ENCODE measurements around the gene PLXNA2.

The PLXNA2 gene

DNA sequence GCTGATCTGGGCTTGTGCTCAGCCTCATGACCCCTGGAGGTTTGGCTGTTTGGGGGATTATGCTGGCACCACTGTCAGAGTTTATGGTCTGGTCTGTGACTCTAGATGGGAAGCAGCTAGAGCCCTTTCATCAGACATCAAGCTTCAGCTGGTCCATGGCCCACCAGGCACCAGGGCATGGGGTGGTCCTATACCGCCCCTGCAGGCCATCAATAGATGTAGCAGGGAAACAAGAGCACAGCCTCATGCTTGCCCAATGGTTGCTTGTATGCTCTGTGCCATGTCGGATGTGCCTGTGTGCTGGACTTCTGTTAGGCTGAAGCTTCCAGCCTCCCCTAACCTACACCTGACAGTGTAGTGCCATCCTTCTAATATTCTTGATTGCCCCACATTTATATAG lies 262.2 kb downstream of the PLXNA2 start:
- DNase-seq (ENCODE audit: low read depth, low spot score): no peak

- no peak for DNase-seq (ENCODE audit: low read depth, low spot score)
Measured at GRCh38 chr1:207978441-207978840, 265.7 kb downstream of the PLXNA2 start.

DNA sequence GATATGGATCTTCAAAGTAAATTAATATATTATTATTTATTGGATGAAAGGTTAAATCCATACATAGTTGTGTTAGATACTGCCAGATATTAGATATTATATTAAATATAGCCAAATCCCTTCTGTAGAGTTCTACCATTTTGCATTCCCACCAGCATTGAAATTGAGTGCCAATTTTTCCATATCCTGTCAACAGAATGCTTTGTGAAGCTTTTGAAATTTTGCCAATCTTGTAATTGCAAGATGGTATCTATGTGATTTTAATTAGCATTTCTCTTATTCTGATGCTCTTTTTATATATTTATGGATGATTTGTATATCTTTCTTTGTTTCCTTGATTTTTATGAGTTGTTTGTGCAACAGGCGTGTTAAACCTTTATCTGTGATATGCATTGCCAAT lies 266.3 kb downstream of the PLXNA2 start:
- DNase-seq (ENCODE audit: low read depth, low spot score): no peak

- DNase-seq (ENCODE audit: low read depth, low spot score): no peak
Measured at GRCh38 chr1:207973898-207974568, 270.2 kb downstream of the PLXNA2 start.

DNA sequence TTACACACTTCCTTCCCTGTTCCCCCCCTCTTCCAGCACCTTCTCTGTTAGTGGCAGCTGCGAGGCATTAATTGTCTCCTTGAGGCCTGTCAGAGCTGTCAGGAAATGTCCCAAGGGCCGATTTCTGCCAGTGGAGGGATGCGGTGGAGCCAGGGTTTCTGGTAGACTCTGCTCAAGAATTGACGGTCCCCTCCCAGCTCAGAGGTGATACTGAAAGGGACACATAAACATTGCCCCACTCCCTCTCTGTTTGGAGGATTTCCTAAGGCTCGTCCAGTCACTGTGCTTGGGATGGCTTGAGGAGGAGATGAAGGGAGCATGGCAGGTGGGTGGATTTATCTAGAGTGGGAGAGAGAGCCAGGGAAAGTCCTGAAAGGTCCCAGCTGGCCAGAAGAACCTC lies 271.8 kb downstream of the PLXNA2 start:
- DNase-seq (ENCODE audit: low read depth, low spot score): no peak

Data from smooth muscle cell of the brain vasculature (primary cell).